HTR-8/SVneo (cell line): ENCODE data around the gene RELN.

Experiments used
- DNase-seq: peaks from one replicate; pipeline ENCODE4 v3.0.0; 2011; ENCODE audit warnings: low spot score, mixed read lengths; ENCODE audit not compliant: insufficient read length
- FAIRE-seq: peaks from 2 replicates; lab custom pipeline; 2011; peaks lifted over from hg19 to GRCh38; lab: Jason Lieb, UNC

Gene RELN

GRCh38 chr7:103613655-103614642 lies 375.5 kb downstream of the RELN start:
- DNase-seq (no peak), FAIRE-seq (no peak)

GRCh38 chr7:103609778-103610177 lies 379.7 kb downstream of the RELN start:
- no peak for DNase-seq
- no peak for FAIRE-seq

GRCh38 chr7:103605640-103606039 lies 383.8 kb downstream of the RELN start:
- DNase-seq (no peak), FAIRE-seq (no peak)

GRCh38 chr7:103598326-103598905 lies 391.0 kb downstream of the RELN start:
- DNase-seq = no peak
- FAIRE-seq = no peak

- DNase-seq (no peak), FAIRE-seq (no peak)
These were observed 391.9 kb downstream of the RELN start for GRCh38 chr7:103597606-103598005.

- no peak for FAIRE-seq
These were observed 395.3 kb downstream of the RELN start for GRCh38 chr7:103594186-103594585.

GRCh38 chr7:103593691-103594090 lies 395.8 kb downstream of the RELN start:
- no peak for FAIRE-seq
- DNase-seq = no peak

More at GRCh38 chr7:103594186-103594585, 395.3 kb downstream of the RELN start:
- DNase-seq = no peak

- FAIRE-seq = no peak
These were observed 396.6 kb downstream of the RELN start for GRCh38 chr7:103592844-103593243.

GRCh38 chr7:103592187-103592586 lies 397.3 kb downstream of the RELN start:
- DNase-seq (no peak), FAIRE-seq (no peak)

More at GRCh38 chr7:103592844-103593243, 396.6 kb downstream of the RELN start:
- no peak for DNase-seq

- FAIRE-seq (no peak), DNase-seq (no peak)
These were observed 409.4 kb downstream of the RELN start for GRCh38 chr7:103580031-103580430.

GRCh38 chr7:103577059-103577458 lies 412.4 kb downstream of the RELN start:
- DNase-seq (no peak), FAIRE-seq (no peak)

- DNase-seq (no peak), FAIRE-seq (no peak)
These were observed 412.8 kb downstream of the RELN start for GRCh38 chr7:103576641-103577040.

- FAIRE-seq (no peak), DNase-seq (no peak)
These were observed 414.9 kb downstream of the RELN start for GRCh38 chr7:103574576-103574975.

- DNase-seq (peak; percentile 7), FAIRE-seq (no peak)
These were observed 415.9 kb downstream of the RELN start for GRCh38 chr7:103573479-103574058.

GRCh38 chr7:103571586-103571985 lies 417.9 kb downstream of the RELN start:
- FAIRE-seq = no peak

GRCh38 chr7:103569621-103570305 lies 419.7 kb downstream of the RELN start:
- no peak for DNase-seq
- FAIRE-seq = no peak

More at GRCh38 chr7:103571586-103571985, 417.9 kb downstream of the RELN start:
- no peak for DNase-seq

GRCh38 chr7:103564416-103564815 lies 425.0 kb downstream of the RELN start:
- DNase-seq (no peak), FAIRE-seq (no peak)

GRCh38 chr7:103560136-103560535 lies 429.3 kb downstream of the RELN start:
- FAIRE-seq = no peak
- no peak for DNase-seq

- DNase-seq (no peak), FAIRE-seq (no peak)
These were observed 438.4 kb downstream of the RELN start for GRCh38 chr7:103551016-103551415.

GRCh38 chr7:103549786-103550185 lies 439.7 kb downstream of the RELN start:
- no peak for FAIRE-seq
- no peak for DNase-seq
